ENCODE data around the gene ANGPTL2. TPM values are rescaled to one million over a fixed set of nuclear protein-coding genes. Genes with fewer than 3 reads are reported as not detected.

The ANGPTL2 gene
- total RNA-seq, 1 experiment from 2014 or later: 0.20 TPM

DNA sequence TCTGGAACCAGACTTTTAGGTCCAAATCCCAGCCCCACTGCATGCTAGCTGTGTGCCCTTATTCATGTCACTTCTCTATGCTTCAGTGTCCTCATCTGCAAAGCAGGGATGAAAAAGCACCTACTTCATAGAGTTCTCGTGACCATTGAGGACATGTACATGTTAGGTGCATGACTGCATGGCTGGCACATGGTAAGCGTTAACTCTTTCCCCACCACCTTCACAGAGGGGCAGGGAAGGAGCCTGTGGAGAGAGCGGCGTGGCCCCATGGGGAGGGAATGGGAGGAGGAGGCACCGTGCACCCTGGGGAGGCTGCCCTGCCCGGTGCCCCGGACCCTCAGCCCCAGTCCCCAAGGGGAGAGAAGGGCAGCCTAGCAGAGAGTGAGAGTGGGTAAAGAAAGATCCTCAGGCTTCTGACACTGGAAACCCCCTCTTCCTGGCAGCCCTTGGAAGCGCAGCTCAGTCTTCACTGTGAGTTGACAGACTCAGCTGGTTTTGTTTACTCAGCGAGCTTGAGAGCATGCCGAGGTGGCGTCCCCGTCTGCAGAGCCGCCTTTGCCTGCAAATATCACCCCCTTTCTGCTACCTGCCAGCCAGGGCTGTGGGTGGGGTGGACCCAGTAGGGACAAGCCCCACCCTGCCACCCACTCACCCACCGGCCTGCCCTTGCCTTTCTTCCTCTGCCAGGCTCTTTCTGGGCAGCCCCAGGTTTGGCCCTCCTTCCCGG is 10.6 kb upstream of the ANGPTL2 start:
- ATAC-seq: no peak
- Histone ChIP-seq H3K79me2 (ENCODE audit: insufficient read depth, low read length) (no peaks in the 10 kb centered on the region), H3K27ac (ENCODE audit: low read depth, low read length) (no peak overlapping the region), H3K27me3 (ENCODE audit: insufficient read depth, low read length) (no peaks in the 10 kb centered on the region), H3K9me3 (ENCODE audit: control insufficient read depth in 1 of 2, insufficient read depth in 1 of 2, low read depth in 1 of 2, low read length in 2 of 2) (no peaks in the 10 kb centered on the region), H4K20me1 (ENCODE audit: insufficient read depth) (no peaks in the 10 kb centered on the region), H3K36me3 (ENCODE audit: control insufficient read depth in 1 of 2, insufficient read depth in 2 of 2, low read length in 2 of 2) (no peaks in the 10 kb centered on the region), H3K9me2 (ENCODE audit: insufficient read depth) (no peaks in the 10 kb centered on the region), H3K9ac (ENCODE audit: low read length) (no peak overlapping the region), H3K4me2 (ENCODE audit: low read length) (peak overlapping the region; percentile 31; the same call in 1 of the 2 replicates), H2AFZ (ENCODE audit: low read depth, low read length, poor library complexity, severe bottlenecking) (no peak overlapping the region), H3K4me3 (replicated peaks in 1 of 2; ENCODE audit: low read depth in 1 of 2, low read length in 2 of 2) (no peak overlapping the region), H3K4me1 (ENCODE audit: control insufficient read depth in 1 of 2, insufficient read depth in 2 of 2, low read length in 2 of 2) (peaks cover 22 to 31% of the 10 kb centered on the region in 2 experiments)
- TF ChIP-seq FOSL1 (IDR thresholded peaks at IDR 0.05; ENCODE audit: low read depth): no peak
- TF ChIP-seq ZFX (IDR thresholded peaks at IDR 0.05): no peak
- no peak for TF ChIP-seq POLR2AphosphoS5 (IDR thresholded peaks at IDR 0.05; ENCODE audit: low read depth, low read length)
- TF ChIP-seq POLR2A (IDR thresholded peaks at IDR 0.05; ENCODE audit: borderline replicate concordance, extremely low read depth, insufficient read depth, insufficient read length): no peak
- no peak for TF ChIP-seq SRF (IDR thresholded peaks at IDR 0.05; ENCODE audit: low read depth)
- no peak for TF ChIP-seq TCF7L2 (IDR thresholded peaks at IDR 0.05; ENCODE audit: borderline replicate concordance, extremely low read depth, insufficient read depth, insufficient read length)
- TF ChIP-seq ZBTB33 (IDR thresholded peaks at IDR 0.05; ENCODE audit: extremely low read depth, insufficient replicate concordance, low read length): no peak
- no peak for TF ChIP-seq SP1 (IDR thresholded peaks at IDR 0.05; ENCODE audit: low read depth)
- DNase-seq (ENCODE audit: low read depth, low spot score): no peak
- POLR2A ChIA-PET: no interaction called here
- intact Hi-C loops (cut with micrococcal nuclease): loop anchor here (2.0 kb wide), 1 partner anchor 66 kb away; no protein-coding TSS in a partner anchor
- CTCF ChIA-PET: no interaction called here
- RAD21 ChIA-PET (ENCODE audit: low non-redundant PET in 1 of 2, low total read pairs in 2 of 2, uncharacterized antibody in 2 of 2, unreplicated experiment in 2 of 2): no interaction called here
- no TSS peak for BruUV-seq (replicated peaks)

Data from HCT116 (cell line).